Uterus (tissue), 4 donors: ENCODE results near the gene RASAL1. TPM values are rescaled to one million over a fixed set of nuclear protein-coding genes. Genes with fewer than 3 reads are reported as not detected.
A peak's percentile ranks its signal among the peaks of the same experiment; 100 is the strongest.

Source experiments
- DNase-seq, 2 donors: peaks; one replicate each; pipeline ENCODE4 v3.0.0-alpha.2; 2019 to 2020
- H3K27ac ChIP-seq, 2 donors: fragments of 200-600 bp; sonication (generic); 1 replicate in 1 of 2; 2 replicates in 1 of 2; pipeline ENCODE4 v1.5.1; 2016 to 2018
- H3K27me3 ChIP-seq, 2 donors: fragments of 200-600 bp; sonication (generic); one replicate each; pipeline ENCODE4 v1.5.1; 2018 to 2019; ENCODE audit warnings: control low read depth in 1 of 2
- H3K36me3 ChIP-seq, 2 donors: fragments of 200-600 bp; sonication (generic); one replicate each; pipeline ENCODE4 v1.5.1; 2019; ENCODE audit warnings: control low read depth in 1 of 2
- H3K4me1 ChIP-seq, 2 donors: fragments of 200-600 bp; sonication (generic); one replicate each; pipeline ENCODE4 v1.5.1; 2018 to 2019; ENCODE audit warnings: control low read depth in 1 of 2
- H3K4me3 ChIP-seq, 2 donors: fragments of 200-600 bp; sonication (generic); 1 replicate in 1 of 2; 2 replicates in 1 of 2; pipeline ENCODE4 v1.5.1; 2018 to 2019; ENCODE audit warnings: mild to moderate bottlenecking in 1 of 2
- H3K9me3 ChIP-seq, 2 donors: fragments of 200-600 bp; sonication (generic); one replicate each; pipeline ENCODE4 v1.5.1; 2019; ENCODE audit warnings: control low read depth in 1 of 2
- CTCF ChIP-seq, 4 experiments: fragments of 200-600 bp in 2 of 4; fragments of 450-650 bp in 2 of 4; sonication (generic) in 2 of 4; IDR thresholded peaks; one replicate each; pipeline ENCODE4 v1.5.1; 2016 to 2019; ENCODE audit warnings: antibody characterized with exemption in 4 of 4, mild to moderate bottlenecking in 2 of 4, moderate library complexity in 1 of 4
- POLR2A ChIP-seq, 2 donors: fragments of 450-650 bp; IDR thresholded peaks; one replicate each; pipeline ENCODE4 v1.6.1; 2016; ENCODE audit warnings: antibody characterized with exemption in 2 of 2, mild to moderate bottlenecking in 1 of 2, moderate library complexity in 1 of 2
- intact Hi-C: fragments of 100-400 bp; cut with DNase I; formaldehyde crosslinking; loops from one replicate; pipeline ENCODE4 v1.15.1; 2023; ENCODE audit warnings: low total_unique reads
- total RNA-seq, 4 donors: library from RNA; depleted of rRNA in 3 of 4; stranded (reverse); fragments of >200 nt in 3 of 4; gene quantifications; one replicate each; pipeline versions ENCODE4 v1.1.0 to v1.2.4, GENCODE V29; 2014 to 2023
- donor health status: DM: yes; HTN: yes; CAD: no.

The RASAL1 gene
- total RNA-seq, 4 donors from 2014 or later, result 6.8 TPM; not detected in 3

GRCh38 chr12:113083863-113084435 lies 51.6 kb downstream of the RASAL1 start:
- intact Hi-C loops, result no loop called here
- DNase-seq, result peak in 1 of 2 donors; percentile 28
- Histone ChIP-seq H3K4me1 (no peaks in the 10 kb centered on the region), H3K36me3 (no peaks in the 10 kb centered on the region), H3K9me3 (no peaks in the 10 kb centered on the region), H3K4me3 (no peak overlapping the region), H3K27me3 (no peaks in the 10 kb centered on the region), H3K27ac (no peak overlapping the region)
- TF ChIP-seq CTCF (IDR thresholded peaks at IDR 0.05) (no peak), POLR2A (IDR thresholded peaks at IDR 0.05) (no peak)

- H3K27ac ChIP-seq, result no peak overlapping the region
- no peaks in the 10 kb centered on the region for H3K36me3 ChIP-seq
Observed at GRCh38 chr12:113082486-113083148, 52.9 kb downstream of the RASAL1 start.

GRCh38 chr12:113081873-113082272 lies 53.7 kb downstream of the RASAL1 start:
- intact Hi-C loops, result no loop called here
- H3K9me3 ChIP-seq, result no peaks in the 10 kb centered on the region
- DNase-seq, result no peak
- TF ChIP-seq CTCF (IDR thresholded peaks at IDR 0.05), result no peak
- no peak for TF ChIP-seq POLR2A (IDR thresholded peaks at IDR 0.05)
- no peaks in the 10 kb centered on the region for H3K27me3 ChIP-seq
- no peak overlapping the region for H3K4me3 ChIP-seq
- H3K27ac ChIP-seq, result no peak overlapping the region
- H3K4me1 ChIP-seq, result no peaks in the 10 kb centered on the region
- H3K36me3 ChIP-seq, result no peaks in the 10 kb centered on the region

More at GRCh38 chr12:113082486-113083148, 52.9 kb downstream of the RASAL1 start:
- no peak for DNase-seq
- Histone ChIP-seq H3K4me3 (no peak overlapping the region), H3K27me3 (no peaks in the 10 kb centered on the region), H3K9me3 (no peaks in the 10 kb centered on the region), H3K4me1 (no peaks in the 10 kb centered on the region)
- intact Hi-C loops, result no loop called here
- TF ChIP-seq POLR2A (IDR thresholded peaks at IDR 0.05) (no peak), CTCF (IDR thresholded peaks at IDR 0.05) (no peak)

- Histone ChIP-seq H3K27ac (no peak overlapping the region), H3K9me3 (no peaks in the 10 kb centered on the region), H3K4me3 (no peak overlapping the region), H3K4me1 (no peaks in the 10 kb centered on the region), H3K36me3 (no peaks in the 10 kb centered on the region), H3K27me3 (no peaks in the 10 kb centered on the region)
- intact Hi-C loops, result no loop called here
- no peak for DNase-seq
- TF ChIP-seq CTCF (IDR thresholded peaks at IDR 0.05), result no peak
- no peak for TF ChIP-seq POLR2A (IDR thresholded peaks at IDR 0.05)
Observed at GRCh38 chr12:113077859-113078255, 57.7 kb downstream of the RASAL1 start.

GRCh38 chr12:113077057-113077858 lies 58.3 kb downstream of the RASAL1 start:
- intact Hi-C loops, result no loop called here
- H3K27me3 ChIP-seq, result no peaks in the 10 kb centered on the region
- no peaks in the 10 kb centered on the region for H3K9me3 ChIP-seq
- no peak for DNase-seq
- H3K4me1 ChIP-seq, result no peaks in the 10 kb centered on the region
- TF ChIP-seq CTCF (IDR thresholded peaks at IDR 0.05), result no peak
- TF ChIP-seq POLR2A (IDR thresholded peaks at IDR 0.05), result no peak
- H3K27ac ChIP-seq, result no peak overlapping the region
- H3K36me3 ChIP-seq, result no peaks in the 10 kb centered on the region
- H3K4me3 ChIP-seq, result no peak overlapping the region
